HEK293 (cell line): ENCODE measurements around the gene CDC5L.

Source experiments
- MYNN ChIP-seq: fragments of 450-650 bp; formaldehyde crosslinking; IDR thresholded peaks from 2 replicates; pipeline ENCODE4 v1.5.1; 2016; ENCODE audit warnings: missing biosample characterization, missing genetic modification characterization, borderline replicate concordance
- RBAK ChIP-seq: fragments of 450-650 bp; formaldehyde crosslinking; IDR thresholded peaks from 2 replicates; pipeline ENCODE4 v1.5.1; 2016; ENCODE audit warnings: missing biosample characterization, missing genetic modification characterization
- ZNF311 ChIP-seq: fragments of 450-650 bp; formaldehyde crosslinking; IDR thresholded peaks from 2 replicates; pipeline ENCODE4 v1.5.1; 2017; ENCODE audit warnings: missing biosample characterization, missing genetic modification characterization, borderline replicate concordance
- ZNF391 ChIP-seq: fragments of 450-650 bp; formaldehyde crosslinking; IDR thresholded peaks from 2 replicates; pipeline ENCODE4 v1.5.1; 2016; ENCODE audit warnings: low read depth, missing biosample characterization, missing genetic modification characterization, borderline replicate concordance
- ZNF513 ChIP-seq: fragments of 450-650 bp; IDR thresholded peaks from 2 replicates; pipeline ENCODE4 v1.5.1; 2018; ENCODE audit warnings: missing biosample characterization, missing genetic modification characterization
- ZNF549 ChIP-seq: fragments of 450-650 bp; IDR thresholded peaks from 2 replicates; pipeline ENCODE4 v1.5.1; 2018; ENCODE audit warnings: missing biosample characterization, missing genetic modification characterization, mild to moderate bottlenecking, inconsistent platforms, moderate library complexity
- ZNF707 ChIP-seq: fragments of 450-650 bp; formaldehyde crosslinking; IDR thresholded peaks from 2 replicates; pipeline ENCODE4 v1.5.1; 2016; ENCODE audit warnings: missing biosample characterization, missing genetic modification characterization
- TF ChIP-seq, protein P1 (sequence below): fragments of 450-650 bp; formaldehyde crosslinking; IDR thresholded peaks from 2 replicates; pipeline ENCODE4 v1.5.1; 2016; ENCODE audit warnings: missing biosample characterization, missing genetic modification characterization

- TF ChIP-seq ZNF707 (tag by site-specific recombination) (no peak), ZNF311 (tag by site-specific recombination) (no peak), ZNF391 (tag by site-specific recombination) (no peak), ZNF549 (tag by site-specific recombination) (no peak), MYNN (tag by site-specific recombination) (no peak), ZNF513 (tag by site-specific recombination) (no peak), RBAK (tag by site-specific recombination) (no peak)
- TF ChIP-seq, protein P1, sequence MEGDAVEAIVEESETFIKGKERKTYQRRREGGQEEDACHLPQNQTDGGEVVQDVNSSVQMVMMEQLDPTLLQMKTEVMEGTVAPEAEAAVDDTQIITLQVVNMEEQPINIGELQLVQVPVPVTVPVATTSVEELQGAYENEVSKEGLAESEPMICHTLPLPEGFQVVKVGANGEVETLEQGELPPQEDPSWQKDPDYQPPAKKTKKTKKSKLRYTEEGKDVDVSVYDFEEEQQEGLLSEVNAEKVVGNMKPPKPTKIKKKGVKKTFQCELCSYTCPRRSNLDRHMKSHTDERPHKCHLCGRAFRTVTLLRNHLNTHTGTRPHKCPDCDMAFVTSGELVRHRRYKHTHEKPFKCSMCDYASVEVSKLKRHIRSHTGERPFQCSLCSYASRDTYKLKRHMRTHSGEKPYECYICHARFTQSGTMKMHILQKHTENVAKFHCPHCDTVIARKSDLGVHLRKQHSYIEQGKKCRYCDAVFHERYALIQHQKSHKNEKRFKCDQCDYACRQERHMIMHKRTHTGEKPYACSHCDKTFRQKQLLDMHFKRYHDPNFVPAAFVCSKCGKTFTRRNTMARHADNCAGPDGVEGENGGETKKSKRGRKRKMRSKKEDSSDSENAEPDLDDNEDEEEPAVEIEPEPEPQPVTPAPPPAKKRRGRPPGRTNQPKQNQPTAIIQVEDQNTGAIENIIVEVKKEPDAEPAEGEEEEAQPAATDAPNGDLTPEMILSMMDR (tag by site-specific recombination), result no peak
Observed at GRCh38 chr6:44415449-44415848, 27.9 kb downstream of the CDC5L start.
